Duodenal mucosa (tissue), 2 donors: Measurements from ENCODE around the gene SCARF1.

Experiments
- H3K27ac ChIP-seq: one replicate; pipeline ENCODE4 v1.7.0; 2013; ENCODE audit warnings: low read depth, low read length
- H3K27me3 ChIP-seq, 2 donors: one replicate each; pipeline ENCODE4 v1.7.0; 2013; ENCODE audit warnings: low read length in 2 of 2, control low read depth in 1 of 2; ENCODE audit not compliant: insufficient read depth in 2 of 2, control insufficient read depth in 1 of 2
- H3K36me3 ChIP-seq, 2 donors: one replicate each; pipeline ENCODE4 v1.7.0; 2013; ENCODE audit warnings: low read length in 2 of 2, control low read depth in 1 of 2; ENCODE audit not compliant: insufficient read depth in 2 of 2, control insufficient read depth in 1 of 2
- H3K4me1 ChIP-seq, 2 donors: one replicate each; pipeline ENCODE4 v1.7.0; 2013; ENCODE audit warnings: low read length in 2 of 2, control low read depth in 1 of 2; ENCODE audit not compliant: insufficient read depth in 2 of 2, control insufficient read depth in 1 of 2
- H3K4me3 ChIP-seq, 2 donors: one replicate each; pipeline ENCODE4 v1.7.0; 2013; ENCODE audit warnings: low read length in 2 of 2, low read depth in 1 of 2
- H3K9ac ChIP-seq, 2 donors: one replicate each; pipeline ENCODE4 v1.7.0; 2013; ENCODE audit warnings: low read length in 2 of 2, low read depth in 1 of 2
- H3K9me3 ChIP-seq, 2 donors: one replicate each; pipeline ENCODE4 v1.7.0; 2013; ENCODE audit warnings: low read length in 2 of 2, control low read depth in 1 of 2; ENCODE audit not compliant: control insufficient read depth in 1 of 2

SCARF1 gene

GRCh38 chr17:1588821-1589585 lies 56.5 kb downstream of the SCARF1 start:
- no peak overlapping the region for H3K27ac ChIP-seq
- H3K4me1 ChIP-seq = peaks cover 36 to 46% of the 10 kb centered on the region in 2 donors
- peaks cover 4 to 10% of the 10 kb centered on the region in 2 donors for H3K36me3 ChIP-seq

GRCh38 chr17:1584167-1584566 lies 61.4 kb downstream of the SCARF1 start:
- H3K27me3 ChIP-seq = no peaks in the 10 kb centered on the region
- no peaks in the 10 kb centered on the region for H3K9me3 ChIP-seq
- H3K27ac ChIP-seq = no peak overlapping the region
- H3K9ac ChIP-seq = no peak overlapping the region
- H3K36me3 ChIP-seq = peaks cover 13 to 18% of the 10 kb centered on the region in 2 donors
- H3K4me3 ChIP-seq = no peak overlapping the region
- peaks cover 7 to 9% of the 10 kb centered on the region in 2 donors for H3K4me1 ChIP-seq

More at GRCh38 chr17:1588821-1589585, 56.5 kb downstream of the SCARF1 start:
- no peaks in the 10 kb centered on the region for H3K27me3 ChIP-seq
- H3K4me3 ChIP-seq = no peak overlapping the region
- H3K9ac ChIP-seq = no peak overlapping the region
- no peaks in the 10 kb centered on the region for H3K9me3 ChIP-seq
